ENCODE measurements around the gene FER1L5.
"Not testable (repeated sequence)": the region's sequence is repeated elsewhere in the genome, so short reads cannot be mapped to it uniquely, and the experiment has no call there.

Gene FER1L5

GRCh38 chr2:96637385-96638143 is 5.0 kb upstream of the FER1L5 start:
- DNase-seq: no peak

GRCh38 chr2:96638144-96639121 is 4.1 kb upstream of the FER1L5 start, which contains the start of gene KANSL3:
Gene KANSL3, minus strand, starts transcription at chr2:96638312. Its CDS starts 1,177 bp downstream, at chr2:96637135.
- peak; percentile 77 for DNase-seq

DNA sequence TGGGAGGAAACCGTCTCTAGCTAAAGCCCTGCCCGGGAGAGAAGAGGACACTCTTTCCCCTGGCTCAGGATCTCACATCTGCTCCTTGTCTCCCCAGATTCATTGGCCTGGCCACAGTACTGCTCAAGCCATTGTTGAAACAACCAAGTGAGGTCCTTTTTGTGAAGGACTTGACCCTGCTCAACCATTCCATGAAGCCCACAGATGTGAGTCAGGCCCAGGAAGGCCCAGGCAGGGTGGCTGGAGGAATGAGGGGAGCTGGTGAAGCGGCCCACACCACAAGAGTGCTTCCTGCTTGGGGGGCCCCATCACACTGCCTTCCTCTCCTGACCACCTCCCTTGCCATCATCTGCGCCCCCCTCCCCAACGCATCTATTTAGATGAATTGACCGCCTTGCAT is 5.1 kb downstream of the FER1L5 start:
- no peak for DNase-seq

DNA sequence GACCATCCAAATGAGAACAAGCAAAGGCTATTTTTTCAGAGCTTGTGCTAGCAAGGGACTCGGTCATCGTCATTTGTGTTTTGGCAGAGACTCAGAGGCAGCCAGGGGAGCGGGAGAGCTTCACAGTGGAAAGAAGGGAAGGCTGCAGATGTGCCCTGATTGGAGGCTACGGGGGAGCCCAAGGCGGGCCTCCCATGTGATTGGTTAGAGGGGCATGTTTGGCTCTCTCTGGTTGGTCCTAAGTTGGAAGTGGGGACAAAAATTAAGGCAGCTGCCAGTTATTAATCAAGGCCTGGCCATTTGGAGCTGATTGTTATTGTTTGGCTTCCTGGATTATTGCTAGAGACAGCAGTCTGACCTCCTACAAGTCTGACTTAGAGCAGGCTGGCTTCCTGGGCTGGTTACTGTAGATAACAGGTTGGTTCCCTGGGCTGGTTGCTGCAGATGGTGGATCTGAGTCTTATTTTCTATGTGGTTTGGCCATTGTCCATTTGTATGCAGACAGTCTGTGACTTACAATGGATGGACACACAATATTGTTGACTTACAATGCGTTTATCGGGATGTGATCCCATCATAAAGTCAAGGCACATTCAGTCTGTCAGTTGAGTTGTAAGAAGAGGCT is 5.9 kb downstream of the FER1L5 start:
- no peak for DNase-seq

DNA sequence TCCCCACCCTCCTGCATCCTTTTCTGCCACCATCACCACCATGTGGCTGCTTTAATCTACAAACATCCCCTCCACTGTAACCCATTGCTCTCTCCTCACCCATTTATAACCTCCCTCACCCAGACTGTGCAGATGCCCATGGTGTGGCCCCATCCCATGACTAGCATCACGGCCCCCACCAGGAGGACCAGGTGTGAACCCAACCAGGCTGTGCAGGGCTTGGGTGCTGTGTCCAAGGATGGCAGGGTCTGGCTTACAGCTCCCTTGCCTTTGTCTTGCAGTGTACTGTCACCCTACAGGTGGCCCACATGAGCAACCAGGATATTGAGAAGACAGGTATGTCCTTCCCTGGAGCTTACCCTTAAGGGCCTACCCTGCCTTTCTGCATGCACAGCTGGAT is 6.8 kb downstream of the FER1L5 start:
- no peak for DNase-seq

DNA sequence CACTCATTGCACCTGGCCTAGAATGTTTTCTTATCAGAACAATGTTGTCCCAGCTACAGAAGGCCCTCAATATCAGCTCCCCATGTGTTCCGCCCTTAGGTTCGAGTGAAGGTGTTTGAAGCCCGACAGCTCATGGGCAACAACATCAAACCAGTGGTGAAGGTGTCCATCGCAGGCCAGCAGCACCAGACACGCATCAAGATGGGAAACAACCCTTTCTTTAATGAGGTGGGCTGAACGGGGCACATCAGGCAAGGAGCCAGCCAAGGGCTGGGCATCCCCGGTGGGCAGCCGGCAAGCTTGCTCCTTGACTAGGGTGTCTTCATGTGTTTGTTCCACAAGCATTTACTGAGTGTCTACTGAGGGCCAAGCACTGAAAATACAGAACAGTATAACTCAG is 9.2 kb downstream of the FER1L5 start:
- no peak for DNase-seq

DNA sequence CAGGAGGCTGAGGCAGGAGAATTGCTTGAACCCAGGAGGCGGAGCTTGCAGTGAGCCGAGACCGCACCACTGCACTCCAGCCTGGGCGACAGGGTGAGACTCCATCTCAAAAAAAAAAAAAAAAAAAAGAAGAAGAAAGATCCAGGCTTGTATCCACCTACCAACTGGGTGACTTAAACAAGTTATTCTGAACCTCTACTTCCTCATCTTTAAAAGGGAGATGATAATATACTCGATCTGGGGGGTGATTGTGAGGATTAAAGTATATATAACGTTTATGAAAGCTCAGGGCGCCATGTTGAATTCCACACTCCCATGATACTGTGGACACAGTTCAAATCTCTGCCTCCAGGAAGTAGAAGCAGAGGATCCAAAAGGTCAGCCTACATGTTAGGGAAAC is 12.2 kb downstream of the FER1L5 start:
- not testable (repeated sequence) for DNase-seq

DNA sequence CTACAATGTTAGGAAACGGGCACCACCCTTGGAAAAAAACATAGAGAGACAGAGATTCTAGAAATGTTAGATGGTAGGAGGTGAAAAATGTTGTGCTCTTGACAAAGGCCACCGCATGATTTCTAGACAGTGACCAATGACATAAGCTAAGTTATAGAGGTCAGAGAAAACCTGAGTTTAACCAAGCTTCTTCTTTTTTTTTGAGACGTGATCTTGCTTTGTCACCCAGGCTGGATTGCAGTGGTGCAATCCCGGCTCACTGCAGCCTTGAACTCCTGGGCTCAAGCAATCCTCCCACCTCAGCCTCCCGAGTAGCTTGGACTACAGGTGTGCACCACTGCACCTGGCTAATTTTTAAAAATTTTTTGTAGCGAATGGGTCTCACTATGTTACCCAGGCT is 13.0 kb downstream of the FER1L5 start:
- DNase-seq: no peak

- DNase-seq: no peak
Observed at GRCh38 chr2:96656540-96656939, 14.0 kb downstream of the FER1L5 start.

- no peak for DNase-seq
Observed at GRCh38 chr2:96661324-96661723, 18.8 kb downstream of the FER1L5 start.

GRCh38 chr2:96662360-96662759 is 19.8 kb downstream of the FER1L5 start:
- DNase-seq: no peak

DNA sequence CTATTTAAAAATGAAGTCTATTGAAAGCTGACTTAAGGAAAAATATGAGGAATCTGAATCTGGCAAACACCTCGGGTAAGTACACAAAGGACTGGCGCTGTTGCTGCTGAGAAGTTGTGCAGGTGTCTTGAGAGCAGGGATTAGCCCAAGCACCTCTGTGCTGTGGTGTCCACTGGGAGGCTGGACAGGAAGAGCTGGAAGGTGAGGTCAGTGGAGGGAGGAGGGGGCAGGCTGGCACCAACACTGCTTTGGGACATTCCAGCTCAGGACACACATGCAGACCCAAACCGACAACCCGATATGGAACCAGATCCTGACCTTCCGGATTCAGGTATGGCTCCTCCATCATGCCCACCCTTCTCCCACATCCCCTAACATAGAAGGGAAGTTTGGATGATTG is 20.6 kb downstream of the FER1L5 start:
- DNase-seq: no peak

DNA sequence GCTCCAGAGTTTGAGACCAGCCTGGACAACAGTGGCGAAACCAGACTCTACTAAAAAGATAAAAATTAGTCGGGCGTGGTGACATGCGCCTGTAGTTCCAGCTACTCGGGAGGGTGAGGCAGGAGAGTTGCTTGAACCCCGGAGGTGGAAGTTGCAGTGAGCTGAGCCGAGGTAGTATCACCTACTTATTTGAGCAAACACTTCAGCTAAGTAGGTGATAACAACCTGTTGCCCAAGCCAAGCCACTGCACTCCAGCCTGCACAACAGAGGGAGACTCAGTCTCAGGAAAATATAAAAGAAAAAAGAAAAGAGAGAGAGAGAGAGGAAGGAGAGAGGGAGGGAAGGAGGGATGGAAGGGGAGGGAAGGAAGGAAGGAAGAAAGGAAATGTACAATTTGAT is 21.3 kb downstream of the FER1L5 start:
- DNase-seq: no peak

GRCh38 chr2:96664366-96664925 is 21.9 kb downstream of the FER1L5 start:
- DNase-seq: no peak

- DNase-seq: no peak
Observed at GRCh38 chr2:96665083-96665569, 22.6 kb downstream of the FER1L5 start.

DNA sequence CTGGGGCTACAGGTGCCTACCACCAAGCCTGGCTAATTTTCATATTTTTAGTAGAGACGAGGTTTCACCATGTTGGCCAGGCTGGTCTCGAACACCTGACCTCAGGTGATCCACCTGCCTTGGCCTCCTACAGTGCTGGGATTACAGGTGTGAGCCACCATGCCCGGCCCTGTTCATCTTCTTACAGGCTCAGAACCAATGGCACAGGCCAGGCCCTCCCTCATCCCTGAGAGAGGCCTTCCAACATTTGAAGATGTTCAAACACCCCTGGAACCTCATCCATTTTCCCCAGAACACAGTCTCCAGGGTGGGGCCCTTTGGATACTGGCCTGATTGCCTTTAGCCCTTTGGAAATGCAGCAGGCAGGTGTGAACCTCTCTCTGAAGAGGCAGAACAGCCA is 23.2 kb downstream of the FER1L5 start:
- not testable (repeated sequence) for DNase-seq

- no peak for DNase-seq
Observed at GRCh38 chr2:96668771-96669170, 26.2 kb downstream of the FER1L5 start.

DNA sequence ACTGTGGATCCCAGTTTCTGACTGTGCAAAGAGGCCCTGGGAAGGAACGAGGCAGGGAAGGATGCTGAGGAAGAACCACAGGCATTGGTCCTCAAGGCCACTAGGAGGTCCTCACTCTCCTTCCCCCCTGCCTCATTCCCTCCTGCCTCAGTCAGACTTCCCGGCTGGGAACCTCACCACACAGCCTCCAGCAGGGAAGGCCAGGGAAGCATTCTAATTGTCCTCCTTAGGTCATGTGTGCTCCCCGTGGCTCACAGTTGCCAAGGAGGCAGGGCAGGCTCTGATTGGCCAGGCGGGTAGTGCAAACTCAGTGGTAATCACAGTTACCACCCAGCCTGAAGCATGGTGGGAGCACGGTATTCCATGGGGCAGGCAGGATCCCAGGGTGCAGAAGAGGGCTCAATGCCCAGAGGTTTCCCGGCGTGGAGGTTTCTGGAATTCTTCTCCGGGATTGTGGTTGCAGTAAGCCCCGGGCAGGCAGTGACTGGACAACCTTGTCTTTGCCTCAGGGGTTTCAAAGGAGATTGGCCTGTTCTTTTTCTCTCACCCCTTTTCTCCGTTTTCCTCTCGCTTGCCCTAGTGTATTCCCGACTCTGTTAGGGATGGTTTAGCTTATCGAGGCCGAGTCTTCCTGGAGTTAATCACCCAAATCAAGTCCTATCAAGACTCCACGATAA is 27.1 kb downstream of the FER1L5 start:
- no peak for DNase-seq

- no peak for DNase-seq
Observed at GRCh38 chr2:96679848-96680247, 37.3 kb downstream of the FER1L5 start.

DNA sequence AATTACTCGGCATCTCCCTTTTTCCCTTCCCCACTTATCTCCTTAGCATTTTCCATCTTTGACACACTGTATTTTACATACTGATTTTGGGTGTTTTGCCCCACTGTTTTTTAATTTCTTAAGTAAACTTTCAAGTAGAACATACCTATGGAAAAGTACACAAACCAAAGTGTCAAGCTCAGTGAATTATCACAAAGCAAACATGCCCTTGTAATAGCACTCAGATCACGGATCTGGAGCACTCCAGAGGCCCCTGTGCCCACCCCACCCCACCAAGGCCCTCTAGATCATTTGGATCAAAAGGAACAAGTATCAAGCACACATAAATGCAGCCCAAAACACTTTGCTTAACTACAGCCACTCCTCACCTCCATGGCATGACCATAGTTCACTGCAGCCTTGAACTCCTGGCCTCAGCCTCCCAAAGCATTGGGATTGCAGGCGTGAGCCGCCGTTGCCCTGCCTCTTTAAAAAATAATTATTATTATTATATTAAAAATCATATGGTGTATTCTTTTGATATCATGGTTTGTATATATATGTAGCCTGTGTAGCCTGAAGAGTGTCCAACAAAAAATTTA is 38.1 kb downstream of the FER1L5 start:
- no peak for DNase-seq

GRCh38 chr2:96681540-96681939 is 39.0 kb downstream of the FER1L5 start:
- no peak for DNase-seq

DNA sequence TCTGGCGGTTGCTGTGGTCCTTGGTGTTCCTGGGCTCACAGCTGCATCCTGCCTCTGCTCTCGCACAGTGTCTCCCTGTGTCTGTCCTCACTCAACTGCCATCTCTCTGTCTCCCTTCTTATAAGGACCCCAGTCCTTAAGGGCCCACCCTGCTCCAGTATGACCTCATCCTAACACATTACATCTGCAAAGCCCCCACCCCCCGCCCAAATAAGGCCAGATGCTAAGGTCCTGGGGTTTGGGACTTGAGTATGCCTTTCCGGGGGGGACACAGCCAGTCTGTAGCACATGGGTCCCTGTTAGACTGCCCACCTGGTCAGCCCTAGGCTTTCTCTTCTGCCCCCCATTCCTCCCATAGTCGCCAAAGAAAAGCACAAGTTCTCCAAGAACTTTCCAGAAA is 40.7 kb downstream of the FER1L5 start:
- DNase-seq: no peak

Data from NCI-H1694 (cell line).